WERI-Rb-1 (cell line): Measurements from ENCODE around the gene RIC3.

Experiments used
- DNase-seq: peaks from one replicate; pipeline ENCODE4 v3.0.0-alpha.2; 2020
- H3K27ac ChIP-seq: fragments of 250-450 bp; sonication (Bioruptor Pico); 2 replicates; pipeline ENCODE4 v1.5.1; 2020; ENCODE audit warnings: mild to moderate bottlenecking, moderate library complexity
- H3K27me3 ChIP-seq: fragments of 250-450 bp; sonication (Bioruptor Pico); 2 replicates; pipeline ENCODE4 v1.5.1; 2021; ENCODE audit warnings: mild to moderate bottlenecking, low read depth, moderate library complexity; ENCODE audit not compliant: insufficient read depth, severe bottlenecking
- H3K36me3 ChIP-seq: fragments of 250-450 bp; sonication (Bioruptor Pico); 2 replicates; pipeline ENCODE4 v1.5.1; 2020; ENCODE audit warnings: mild to moderate bottlenecking, moderate library complexity
- H3K4me3 ChIP-seq: 2 replicates; pipeline ENCODE4 v1.5.1; 2011; ENCODE audit warnings: low read depth, mild to moderate bottlenecking, control low read depth, low read length
- H3K9me3 ChIP-seq: fragments of 250-450 bp; sonication (Bioruptor Pico); 2 replicates; pipeline ENCODE4 v1.5.1; 2021; ENCODE audit warnings: mild to moderate bottlenecking, moderate library complexity; ENCODE audit not compliant: severe bottlenecking
- CTCF ChIP-seq: IDR thresholded peaks from 2 replicates; pipeline ENCODE4 v1.5.1; 2011; ENCODE audit warnings: low read depth, mild to moderate bottlenecking, control low read depth, inconsistent platforms, low read length

RIC3 gene

GRCh38 chr11:8168485-8169257, at the start of gene RIC3:
RIC3 (minus strand) TSS chr11:8169025; CDS start chr11:8168989, 36 bp downstream.
- H3K27ac ChIP-seq = peak within 1 kb of the TSS; percentile 75
- peak; percentile 69 for TF ChIP-seq CTCF
- H3K27me3 ChIP-seq = no peaks in the 10 kb centered on the region
- H3K4me3 ChIP-seq = peak within 1 kb of the TSS; percentile 81
- DNase-seq = peak; percentile 66
- no peaks in the 10 kb centered on the region; the same call in 1 of the 2 replicates for H3K36me3 ChIP-seq
- no peaks in the 10 kb centered on the region for H3K9me3 ChIP-seq

DNA sequence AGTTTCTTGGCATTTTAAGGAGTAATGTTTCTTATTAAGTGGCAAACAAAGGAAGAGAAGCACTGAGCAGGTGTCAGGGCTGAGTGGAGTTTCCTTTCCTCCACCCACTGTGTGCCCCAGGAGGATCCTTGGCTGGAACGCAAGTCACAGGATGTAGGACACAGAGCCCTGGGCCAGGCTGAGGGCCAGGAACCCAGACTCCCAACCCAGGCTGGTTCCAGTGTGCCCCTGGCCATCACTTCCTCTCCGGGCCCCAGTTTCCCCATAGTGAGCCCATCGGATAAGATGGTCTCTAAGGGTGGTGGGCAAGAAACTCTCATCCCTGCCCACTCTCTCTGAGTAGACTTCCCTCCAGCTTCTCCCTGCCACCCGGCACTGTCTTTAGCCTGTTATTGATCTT, 49.6 kb upstream of the RIC3 start:
- Histone ChIP-seq H3K27ac (no peak overlapping the region), H3K27me3 (no peaks in the 10 kb centered on the region), H3K36me3 (peaks cover 22% of the 10 kb centered on the region), H3K4me3 (no peak overlapping the region), H3K9me3 (no peaks in the 10 kb centered on the region)
- DNase-seq = no peak
- TF ChIP-seq CTCF = no peak

DNA sequence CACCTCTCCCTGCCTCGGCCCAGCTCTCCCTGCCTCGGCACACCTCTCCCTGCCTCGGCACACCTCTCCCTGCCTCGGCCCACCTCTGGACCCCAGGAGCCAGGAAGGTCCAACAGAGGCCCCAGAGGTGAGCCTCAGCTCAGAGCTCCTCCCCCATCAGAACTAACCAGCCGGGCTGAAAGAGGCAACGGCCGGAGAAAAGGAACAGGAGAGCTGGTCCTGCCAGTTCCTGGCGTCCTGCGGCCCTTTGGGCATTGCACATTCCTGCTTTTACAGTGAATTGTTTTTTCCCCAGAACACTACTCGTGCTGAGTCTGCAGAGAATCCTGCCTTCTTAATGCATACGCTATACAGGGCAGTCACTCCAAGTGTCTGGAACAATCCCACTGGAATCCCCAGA, 49.1 kb upstream of the RIC3 start:
- no peak overlapping the region for H3K27ac ChIP-seq
- DNase-seq = no peak
- no peak for TF ChIP-seq CTCF
- peaks cover 20% of the 10 kb centered on the region for H3K36me3 ChIP-seq
- H3K27me3 ChIP-seq = no peaks in the 10 kb centered on the region
- no peaks in the 10 kb centered on the region for H3K9me3 ChIP-seq
- no peak overlapping the region for H3K4me3 ChIP-seq

DNA sequence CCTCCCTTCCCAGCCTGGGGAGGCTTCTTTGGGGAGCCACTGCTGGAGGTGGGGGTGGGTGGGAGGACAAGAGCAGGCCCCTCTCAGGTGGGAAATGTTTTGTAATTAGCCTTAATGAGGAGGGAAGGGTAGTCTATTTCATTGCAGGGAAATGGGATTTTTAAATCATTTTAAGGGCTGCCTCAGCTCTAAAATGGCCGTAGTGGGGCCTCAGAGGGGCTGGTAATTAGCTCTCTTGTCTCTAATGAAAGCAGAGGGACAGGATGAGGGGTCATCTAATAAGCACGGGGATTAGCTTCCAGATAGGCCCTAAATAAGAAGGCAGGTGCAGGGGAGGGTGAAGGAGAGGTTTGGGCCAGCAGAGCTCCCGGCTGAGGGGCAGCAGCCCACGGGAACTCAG, 48.3 kb upstream of the RIC3 start:
- H3K27ac ChIP-seq = no peak overlapping the region
- no peaks in the 10 kb centered on the region for H3K9me3 ChIP-seq
- H3K27me3 ChIP-seq = no peaks in the 10 kb centered on the region
- H3K36me3 ChIP-seq = peaks cover 15% of the 10 kb centered on the region
- no peak overlapping the region for H3K4me3 ChIP-seq
- no peak for TF ChIP-seq CTCF
- no peak for DNase-seq

GRCh38 chr11:8213376-8213775, 44.6 kb upstream of the RIC3 start:
- no peak overlapping the region for H3K4me3 ChIP-seq
- no peaks in the 10 kb centered on the region for H3K9me3 ChIP-seq
- H3K36me3 ChIP-seq = no peaks in the 10 kb centered on the region
- TF ChIP-seq CTCF = no peak
- H3K27ac ChIP-seq = no peak overlapping the region
- no peak for DNase-seq
- no peaks in the 10 kb centered on the region for H3K27me3 ChIP-seq

DNA sequence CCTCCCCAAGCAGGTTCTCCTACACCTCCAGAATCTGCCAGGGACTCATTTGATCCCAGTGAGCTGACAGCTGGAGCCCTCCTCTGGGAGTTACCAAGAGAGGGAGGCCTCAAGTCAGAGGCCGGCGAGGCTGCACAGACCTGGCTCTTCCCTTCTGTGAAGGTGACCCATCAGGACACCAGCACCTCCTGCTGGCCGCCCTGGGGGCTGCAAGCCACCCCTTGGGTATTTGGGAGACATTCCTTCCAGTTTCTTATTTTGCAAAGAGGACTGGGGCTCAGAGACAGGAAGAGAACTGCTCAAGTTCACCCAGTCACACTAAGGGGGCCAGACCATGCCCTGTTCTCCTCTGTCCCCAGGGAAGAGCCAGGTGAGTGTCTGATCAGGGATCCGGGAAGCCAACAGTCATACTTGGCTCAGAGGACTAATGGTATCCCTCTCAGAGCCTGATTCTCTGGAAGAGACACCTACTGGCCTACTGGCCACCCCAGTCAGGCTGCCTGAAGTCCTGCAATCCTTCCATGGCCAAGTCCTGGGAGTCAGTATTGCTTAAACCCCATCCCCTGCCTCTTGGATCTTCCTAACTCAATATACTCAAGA, 40.5 kb upstream of the RIC3 start:
- Histone ChIP-seq H3K36me3 (no peaks in the 10 kb centered on the region), H3K27me3 (no peaks in the 10 kb centered on the region), H3K27ac (no peak overlapping the region), H3K9me3 (no peaks in the 10 kb centered on the region), H3K4me3 (no peak overlapping the region)
- TF ChIP-seq CTCF = peak; percentile 73
- DNase-seq = no peak
